Measurements from ENCODE around the gene SLC6A3. TPM values are rescaled to one million over a fixed set of nuclear protein-coding genes. Genes with fewer than 3 reads are reported as not detected.

The SLC6A3 gene
- total and polyA plus RNA-seq, 9 of the 15 experiments (the other 6 are each of a cell fraction or from before 2014, with no cell fraction given): not detected

DNA sequence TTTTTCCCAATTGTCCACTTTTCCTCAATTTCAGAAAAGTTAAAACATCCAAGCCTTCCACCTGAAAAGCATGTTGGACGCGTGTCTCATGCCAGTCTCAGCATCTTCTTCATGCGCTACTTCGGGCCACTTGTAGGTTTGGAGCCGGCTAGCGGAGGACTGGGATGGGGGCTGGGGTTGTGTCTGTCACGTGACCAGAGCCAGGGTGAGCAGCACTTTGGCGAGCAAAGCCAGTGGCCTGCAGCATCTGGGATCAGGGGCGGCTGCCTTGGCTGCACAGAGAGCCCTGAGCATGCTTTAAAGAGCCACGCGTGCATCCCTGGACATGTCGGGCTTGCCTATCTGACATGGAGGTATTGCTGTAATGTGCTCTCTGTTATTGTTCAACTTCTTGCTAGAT is 41.2 kb downstream of the SLC6A3 start (continued):
- TF ChIP-seq TOE1 (IDR thresholded peaks at IDR 0.05; ENCODE audit: borderline replicate concordance) (peak; percentile 68; the same call in 1 of the 2 replicates), TOE1 (CRISPR knock-in tag; IDR thresholded peaks at IDR 0.05; ENCODE audit: borderline replicate concordance, low read depth) (no peak), CBFA2T2 (conservative IDR thresholded peaks at IDR 0.05) (peak; percentile 40), BHLHE40 (IDR thresholded peaks at IDR 0.05; ENCODE audit: low read length) (0 out of 2 replicates have a peak, but pooled peaks have one; percentile 25), HINFP (tag; conservative IDR thresholded peaks at IDR 0.05; ENCODE audit: low read depth) (no peak)

- under 1% methylated on average over 24 of the region's 24 CpGs for WGBS (ENCODE audit: insufficient coverage, low coverage, missing lambda C conversion rate)
- no peak for FAIRE-seq
Measured at GRCh38 chr5:1402611-1403255, 42.5 kb downstream of the SLC6A3 start.

More at GRCh38 chr5:1402611-1403255, 42.5 kb downstream of the SLC6A3 start:
- no peak overlapping the region for H3K4me3 ChIP-seq
- H3K36me3 ChIP-seq (ENCODE audit: control insufficient read depth, insufficient read depth, low read length): no peaks in the 10 kb centered on the region
- H3K9me3 ChIP-seq (replicated peaks; ENCODE audit: control insufficient read depth, insufficient read depth, low read depth, low read length): no peaks in the 10 kb centered on the region
- H3K27me3 ChIP-seq (ENCODE audit: control insufficient read depth in 2 of 2, insufficient read depth in 2 of 2, low read length in 2 of 2): peaks cover 55 to 82% of the 10 kb centered on the region in 2 experiments
- no peaks in the 10 kb centered on the region for H3K79me2 ChIP-seq (ENCODE audit: control insufficient read depth, insufficient read depth, low read length)
- peaks cover 4% of the 10 kb centered on the region for H3K9me1 ChIP-seq (ENCODE audit: control insufficient read depth, insufficient read depth, low read length)
- no TSS peak for BruUV-seq (replicated peaks)
- ChIA-PET POLR2A (no interaction called here), CTCF (ENCODE audit: low intra/inter-chr PET ratio) (no interaction called here)
- TF ChIP-seq ZNF589 (CRISPR knock-in tag; IDR thresholded peaks at IDR 0.05; ENCODE audit: low read depth): no peak
- no peak for TF ChIP-seq HLTF (IDR thresholded peaks at IDR 0.05)
- no peak for TF ChIP-seq ZBTB17 (CRISPR knock-in tag; IDR thresholded peaks at IDR 0.05)
- TF ChIP-seq RCOR1 (IDR thresholded peaks at IDR 0.05; ENCODE audit: borderline replicate concordance in 1 of 2, low read depth in 2 of 2, low read length in 2 of 2): no peak
- TF ChIP-seq DPF2 (IDR thresholded peaks at IDR 0.05): no peak
- TF ChIP-seq E2F6 (IDR thresholded peaks at IDR 0.05; ENCODE audit: borderline replicate concordance in 1 of 2, extremely low read depth in 1 of 2, insufficient read depth in 1 of 2, insufficient read length in 1 of 2, low read depth in 1 of 2, low read length in 1 of 2, poor library complexity in 1 of 2, severe bottlenecking in 1 of 2): no peak
- TF ChIP-seq ZNF561 (CRISPR knock-in tag; conservative IDR thresholded peaks at IDR 0.05): no peak
- in situ Hi-C loops (cut with MboI): no loop called here
- peak overlapping the region in 1 of 2 experiments; percentile 17; a peak in 1 of 4 replicates for H3K9ac ChIP-seq (ENCODE audit: insufficient read depth in 1 of 2, low read depth in 2 of 2, low read length in 2 of 2)
- ATAC-seq (no peak), DNase-seq (ENCODE audit: extremely low read depth in 1 of 4, low spot score in 3 of 4) (no peak)
- H2AFZ ChIP-seq (ENCODE audit: low read depth, low read length): no peak overlapping the region
- no peak overlapping the region for H3K4me2 ChIP-seq (ENCODE audit: insufficient read depth, low read length)
- no peak overlapping the region for H3K27ac ChIP-seq (ENCODE audit: extremely low read depth, low read depth, low read length)
- intact Hi-C loops (cut with micrococcal nuclease): no loop called here
- peaks cover 35% of the 10 kb centered on the region for H4K20me1 ChIP-seq (replicated peaks; ENCODE audit: control insufficient read depth, insufficient read depth, low read length)
- H3K4me1 ChIP-seq (replicated peaks in 1 of 2; ENCODE audit: control insufficient read depth in 2 of 2, insufficient read depth in 2 of 2, low read length in 2 of 2): peaks cover 0 to 13% of the 10 kb centered on the region in 2 experiments; a peak in 1 of 5 replicates
